CD14-positive monocyte (primary cell): ENCODE measurements around the gene MIB1. TPM values are rescaled to one million over a fixed set of nuclear protein-coding genes. Genes with fewer than 3 reads are reported as not detected.

Experiments
- DNase-seq, 3 donors: peaks; one replicate each; pipeline ENCODE4 v3.0.0-alpha.2; 2011 to 2022
- H2AFZ ChIP-seq: 2 replicates; pipeline ENCODE4 v1.6.0; 2012; ENCODE audit warnings: mild to moderate bottlenecking, low read depth, low read length, inconsistent platforms; ENCODE audit not compliant: insufficient read depth, poor library complexity, severe bottlenecking
- H3K27ac ChIP-seq, 2 donors: 1 replicate in 1 of 2; 2 replicates in 1 of 2; pipeline ENCODE4 v1.5.1; 2012 to 2013; ENCODE audit warnings: low read length in 2 of 2, control low read depth in 1 of 2, inconsistent platforms in 1 of 2, low read depth in 1 of 2, mild to moderate bottlenecking in 1 of 2
- H3K27me3 ChIP-seq, 2 donors: one replicate each; pipeline versions ENCODE4 v1.6.0 to v1.6.1; 2011 to 2013; ENCODE audit warnings: low read length in 2 of 2; ENCODE audit not compliant: control insufficient read depth in 2 of 2, insufficient read depth in 2 of 2
- H3K36me3 ChIP-seq, 2 donors: replicated peaks in 1 of 2; 1 replicate in 1 of 2; 2 replicates in 1 of 2; pipeline versions ENCODE4 v1.5.1 to v1.6.1; 2012 to 2013; ENCODE audit warnings: low read length in 2 of 2, control low read depth in 1 of 2, inconsistent platforms in 1 of 2, mild to moderate bottlenecking in 1 of 2; ENCODE audit not compliant: insufficient read depth in 2 of 2, control insufficient read depth in 1 of 2
- H3K4me1 ChIP-seq, 2 donors: 1 replicate in 1 of 2; 2 replicates in 1 of 2; pipeline versions ENCODE4 v1.5.1 to v1.6.1; 2012 to 2013; ENCODE audit warnings: low read length in 2 of 2, control low read depth in 1 of 2, inconsistent platforms in 1 of 2, mild to moderate bottlenecking in 1 of 2, moderate library complexity in 1 of 2; ENCODE audit not compliant: insufficient read depth in 2 of 2, control insufficient read depth in 1 of 2
- H3K4me2 ChIP-seq: replicated peaks from 2 replicates; pipeline ENCODE3; 2012; ENCODE audit warnings: low read length, moderate library complexity, mild to moderate bottlenecking; ENCODE audit not compliant: poor library complexity, severe bottlenecking; ENCODE audit errors: extremely low read depth
- H3K4me3 ChIP-seq, 3 experiments: fragments of 200-600 bp in 1 of 3; sonication (generic) in 1 of 3; replicated peaks in 1 of 3; 1 replicate in 2 of 3; 2 replicates in 1 of 3; pipeline ENCODE4 v1.5.1; 2011 to 2013; ENCODE audit warnings: low read length in 3 of 3, mild to moderate bottlenecking in 3 of 3, control low read depth in 2 of 3, low read depth in 2 of 3, inconsistent platforms in 1 of 3, moderate library complexity in 1 of 3
- H3K79me2 ChIP-seq: 2 replicates; pipeline ENCODE4 v1.6.0; 2012; ENCODE audit warnings: mild to moderate bottlenecking, control low read depth, inconsistent platforms, low read length, moderate library complexity; ENCODE audit not compliant: insufficient read depth
- H3K9ac ChIP-seq: 2 replicates; pipeline ENCODE4 v1.6.0; 2017; ENCODE audit warnings: low read length, mild to moderate bottlenecking; ENCODE audit not compliant: insufficient read depth, poor library complexity, severe bottlenecking
- H3K9me3 ChIP-seq, 2 donors: replicated peaks in 1 of 2; 1 replicate in 1 of 2; 2 replicates in 1 of 2; pipeline versions ENCODE4 v1.5.1 to v1.6.1; 2012 to 2013; ENCODE audit warnings: low read length in 2 of 2, control low read depth in 1 of 2; ENCODE audit not compliant: control insufficient read depth in 1 of 2, insufficient read depth in 1 of 2
- H4K20me1 ChIP-seq: 2 replicates; pipeline ENCODE4 v1.6.0; 2012; ENCODE audit warnings: mild to moderate bottlenecking, low read length, control low read depth, moderate library complexity; ENCODE audit not compliant: insufficient read depth
- H3K27ac Mint-ChIP-seq, 7 donors: one replicate each; pipeline ENCODE4 v1.8.0; 2020; ENCODE audit warnings: mild to moderate bottlenecking in 7 of 7, mixed read lengths in 7 of 7, moderate library complexity in 6 of 7, inconsistent platforms in 2 of 7
- H3K27me3 Mint-ChIP-seq, 3 donors: one replicate each; pipeline ENCODE4 v1.8.0; 2021 to 2022; ENCODE audit warnings: low read depth in 3 of 3, mild to moderate bottlenecking in 3 of 3, mixed read lengths in 3 of 3, moderate library complexity in 3 of 3, inconsistent platforms in 1 of 3
- H3K36me3 Mint-ChIP-seq, 2 donors: one replicate each; pipeline ENCODE4 v1.8.0; 2020; ENCODE audit warnings: mixed read lengths in 2 of 2, inconsistent platforms in 1 of 2, mild to moderate bottlenecking in 1 of 2
- H3K4me1 Mint-ChIP-seq: one replicate; pipeline ENCODE4 v1.8.0; 2020; ENCODE audit warnings: mild to moderate bottlenecking, mixed read lengths
- H3K4me3 Mint-ChIP-seq, 2 donors: one replicate each; pipeline ENCODE4 v1.8.0; 2020; ENCODE audit warnings: mild to moderate bottlenecking in 2 of 2, mixed read lengths in 2 of 2, moderate library complexity in 1 of 2
- H3K9me3 Mint-ChIP-seq, 7 donors: one replicate each; pipeline ENCODE4 v1.8.0; 2020 to 2022; ENCODE audit warnings: mixed read lengths in 7 of 7, mild to moderate bottlenecking in 6 of 7, moderate library complexity in 6 of 7, inconsistent platforms in 2 of 7
- CTCF ChIP-seq: fragments of 200-600 bp; IDR thresholded peaks from one replicate; pipeline ENCODE4 v1.8.0; 2022; ENCODE audit warnings: antibody characterized with exemption, mild to moderate bottlenecking
- WGBS: methylation state at CpG from one replicate; pipeline ENCODE4 v1.1.5; 2013; ENCODE audit warnings: missing lambda C conversion rate; ENCODE audit not compliant: insufficient coverage; 5-methylcytosine and 5-hydroxymethylcytosine counted together
- intact Hi-C, 2 donors: fragments of 100-400 bp; cut with micrococcal nuclease; formaldehyde crosslinking; loops; one replicate each; pipeline versions ENCODE4 v1.15.0 to v1.15.1; 2023
- polyA plus RNA-seq, 3 donors: library from polyadenylated mRNA; depleted of rRNA in 1 of 3; unstranded in 2 of 3; stranded (reverse) in 1 of 3; fragments of 300-500 nt in 2 of 3; fragments of >200 nt in 1 of 3; fragmentation: Illumina TruSeq in 2 of 3; gene quantifications; 1 replicate in 2 of 3; 2 replicates in 1 of 3; pipeline ENCODE4 v1.2.3, GENCODE V29; 2012 to 2021

MIB1 gene
- polyA plus RNA-seq, 3 donors = 5.7 to 8.5 (median 7.8) TPM

- peaks cover 54 to 76% of the 10 kb centered on the region in 2 donors for H3K36me3 ChIP-seq
Observed at GRCh38 chr18:21841570-21841969, 101.0 kb downstream of the MIB1 start.

GRCh38 chr18:21843341-21843740 lies 102.7 kb downstream of the MIB1 start:
- Histone ChIP-seq H3K4me2 (no peak overlapping the region), H3K79me2 (no peaks in the 10 kb centered on the region), H3K27me3 (no peaks in the 10 kb centered on the region), H3K9ac (no peak overlapping the region), H3K4me1 (no peaks in the 10 kb centered on the region), H2AFZ (no peak overlapping the region), H4K20me1 (no peaks in the 10 kb centered on the region), H3K9me3 (no peaks in the 10 kb centered on the region), H3K36me3 (peaks cover 69 to 87% of the 10 kb centered on the region in 2 donors), H3K4me3 (no peak overlapping the region), H3K27ac (no peak overlapping the region)
- no peak overlapping the region for H3K27ac Mint-ChIP-seq
- H3K9me3 Mint-ChIP-seq = no peaks in the 10 kb centered on the region
- no peaks in the 10 kb centered on the region for H3K4me1 Mint-ChIP-seq
- intact Hi-C loops = no loop called here
- no CpG with 5 or more reads among the region's 2 CpGs for WGBS
- no peak overlapping the region for H3K4me3 Mint-ChIP-seq
- no peak for DNase-seq
- TF ChIP-seq CTCF = no peak
- no peaks in the 10 kb centered on the region for H3K27me3 Mint-ChIP-seq
- H3K36me3 Mint-ChIP-seq = peaks cover 53 to 74% of the 10 kb centered on the region in 2 donors

More at GRCh38 chr18:21841570-21841969, 101.0 kb downstream of the MIB1 start:
- DNase-seq = no peak
- no peaks in the 10 kb centered on the region for H3K4me1 Mint-ChIP-seq
- H3K4me2 ChIP-seq = no peak overlapping the region
- H3K4me3 ChIP-seq = no peak overlapping the region
- H4K20me1 ChIP-seq = no peaks in the 10 kb centered on the region
- no peaks in the 10 kb centered on the region for H3K9me3 ChIP-seq
- no peaks in the 10 kb centered on the region for H3K9me3 Mint-ChIP-seq
- no peak overlapping the region for H3K27ac ChIP-seq
- H3K27ac Mint-ChIP-seq = no peak overlapping the region
- no peaks in the 10 kb centered on the region for H3K4me1 ChIP-seq
- H3K79me2 ChIP-seq = no peaks in the 10 kb centered on the region
- WGBS = no CpG with 5 or more reads among the region's 1 CpG
- no peak overlapping the region for H2AFZ ChIP-seq
- peaks cover 49 to 65% of the 10 kb centered on the region in 2 donors for H3K36me3 Mint-ChIP-seq
- no peaks in the 10 kb centered on the region for H3K27me3 Mint-ChIP-seq
- no peaks in the 10 kb centered on the region for H3K27me3 ChIP-seq
- TF ChIP-seq CTCF = no peak
- intact Hi-C loops = no loop called here
- H3K9ac ChIP-seq = no peak overlapping the region
- no peak overlapping the region for H3K4me3 Mint-ChIP-seq
